Neutrophil (primary cell): Measurements from ENCODE around the gene FICD.

Experiments used
- H3K27ac ChIP-seq: fragments of 200-600 bp; sonication (generic); 2 replicates; pipeline ENCODE4 v1.5.1; 2016; ENCODE audit warnings: mild to moderate bottlenecking, moderate library complexity
- H3K27me3 ChIP-seq: fragments of 200-600 bp; sonication (generic); 2 replicates; pipeline ENCODE4 v1.6.0; 2016; ENCODE audit warnings: mild to moderate bottlenecking
- H3K36me3 ChIP-seq: fragments of 200-600 bp; sonication (generic); 2 replicates; pipeline ENCODE4 v1.5.1; 2017
- H3K4me1 ChIP-seq, 2 experiments: fragments of 200-600 bp in 1 of 2; sonication (generic) in 1 of 2; 1 replicate in 1 of 2; 2 replicates in 1 of 2; pipeline versions ENCODE4 v1.5.1 to v1.6.1; 2013 to 2016; ENCODE audit warnings: low read depth in 1 of 2, low read length in 1 of 2, mild to moderate bottlenecking in 1 of 2, moderate library complexity in 1 of 2; ENCODE audit not compliant: control insufficient read depth in 1 of 2, insufficient read depth in 1 of 2
- H3K4me3 ChIP-seq, 2 experiments: fragments of 200-600 bp in 1 of 2; sonication (generic) in 1 of 2; 1 replicate in 1 of 2; 2 replicates in 1 of 2; pipeline ENCODE4 v1.5.1; 2013 to 2016; ENCODE audit warnings: low read depth in 1 of 2, low read length in 1 of 2, mild to moderate bottlenecking in 1 of 2, moderate library complexity in 1 of 2
- H3K9me3 ChIP-seq: fragments of 200-600 bp; sonication (generic); 2 replicates; pipeline ENCODE4 v1.5.1; 2016
- TF ChIP-seq, protein P1 (sequence below): fragments of 200-600 bp; sonication (generic); IDR thresholded peaks from 2 replicates; pipeline ENCODE4 v1.5.1; 2016; ENCODE audit warnings: antibody characterized with exemption

FICD gene

GRCh38 chr12:108559007-108559655 lies 44.1 kb downstream of the FICD start:
- H3K27me3 ChIP-seq, result no peaks in the 10 kb centered on the region
- no peaks in the 10 kb centered on the region for H3K9me3 ChIP-seq
- TF ChIP-seq, protein P1, sequence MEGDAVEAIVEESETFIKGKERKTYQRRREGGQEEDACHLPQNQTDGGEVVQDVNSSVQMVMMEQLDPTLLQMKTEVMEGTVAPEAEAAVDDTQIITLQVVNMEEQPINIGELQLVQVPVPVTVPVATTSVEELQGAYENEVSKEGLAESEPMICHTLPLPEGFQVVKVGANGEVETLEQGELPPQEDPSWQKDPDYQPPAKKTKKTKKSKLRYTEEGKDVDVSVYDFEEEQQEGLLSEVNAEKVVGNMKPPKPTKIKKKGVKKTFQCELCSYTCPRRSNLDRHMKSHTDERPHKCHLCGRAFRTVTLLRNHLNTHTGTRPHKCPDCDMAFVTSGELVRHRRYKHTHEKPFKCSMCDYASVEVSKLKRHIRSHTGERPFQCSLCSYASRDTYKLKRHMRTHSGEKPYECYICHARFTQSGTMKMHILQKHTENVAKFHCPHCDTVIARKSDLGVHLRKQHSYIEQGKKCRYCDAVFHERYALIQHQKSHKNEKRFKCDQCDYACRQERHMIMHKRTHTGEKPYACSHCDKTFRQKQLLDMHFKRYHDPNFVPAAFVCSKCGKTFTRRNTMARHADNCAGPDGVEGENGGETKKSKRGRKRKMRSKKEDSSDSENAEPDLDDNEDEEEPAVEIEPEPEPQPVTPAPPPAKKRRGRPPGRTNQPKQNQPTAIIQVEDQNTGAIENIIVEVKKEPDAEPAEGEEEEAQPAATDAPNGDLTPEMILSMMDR, result no peak
- H3K4me3 ChIP-seq, result no peak overlapping the region
- no peak overlapping the region for H3K27ac ChIP-seq
- peaks cover 1% of the 10 kb centered on the region for H3K36me3 ChIP-seq
- H3K4me1 ChIP-seq, result peaks cover 35 to 36% of the 10 kb centered on the region in 2 experiments

DNA sequence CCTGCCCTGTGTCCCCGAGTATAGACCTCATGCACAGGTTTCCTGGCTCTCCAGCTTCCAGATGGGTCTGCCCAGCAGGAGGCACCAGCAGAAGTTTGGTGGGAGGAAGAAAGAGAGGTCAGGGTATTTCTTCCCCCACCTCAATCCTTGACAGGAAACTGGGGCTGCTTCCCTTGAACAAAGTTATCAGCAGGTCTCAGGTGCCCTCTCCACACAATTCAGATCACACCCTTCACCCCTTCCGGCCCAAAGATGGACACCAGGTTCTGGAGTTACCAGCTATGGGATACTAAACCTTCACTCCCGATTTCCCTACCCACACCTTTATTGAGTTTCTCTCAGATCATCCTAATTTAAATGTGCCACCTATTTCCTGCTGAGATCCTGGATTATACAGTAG lies 44.7 kb downstream of the FICD start:
- H3K4me1 ChIP-seq, result peaks cover 35 to 36% of the 10 kb centered on the region in 2 experiments
- H3K36me3 ChIP-seq, result peaks cover 7% of the 10 kb centered on the region
- no peak overlapping the region for H3K27ac ChIP-seq
- H3K9me3 ChIP-seq, result no peaks in the 10 kb centered on the region
- H3K4me3 ChIP-seq, result peak overlapping the region in 1 of 2 experiments; percentile 71
- TF ChIP-seq, protein P1, result no peak
- H3K27me3 ChIP-seq, result no peaks in the 10 kb centered on the region

- peaks cover 35 to 36% of the 10 kb centered on the region in 2 experiments for H3K4me1 ChIP-seq
- peaks cover 13% of the 10 kb centered on the region for H3K36me3 ChIP-seq
- TF ChIP-seq, protein P1, result no peak
These were observed 45.2 kb downstream of the FICD start for GRCh38 chr12:108560321-108560721.

GRCh38 chr12:108560752-108561719 lies 46.0 kb downstream of the FICD start, which contains the start of gene SART3:
Gene SART3 (minus strand): TSS chr12:108561173. CDS start chr12:108561154, 19 bp downstream.
- no peaks in the 10 kb centered on the region for H3K9me3 ChIP-seq
- no peaks in the 10 kb centered on the region for H3K27me3 ChIP-seq
- H3K27ac ChIP-seq, result peak within 1 kb of the TSS; percentile 92
- H3K36me3 ChIP-seq, result peaks cover 18% of the 10 kb centered on the region
- H3K4me1 ChIP-seq, result peaks cover 35 to 36% of the 10 kb centered on the region in 2 experiments
- TF ChIP-seq, protein P1, result peak; percentile 17
- H3K4me3 ChIP-seq, result peak within 1 kb of the TSS; percentile 71 to 88

More at GRCh38 chr12:108560321-108560721, 45.2 kb downstream of the FICD start:
- no peaks in the 10 kb centered on the region for H3K27me3 ChIP-seq
- H3K27ac ChIP-seq, result peak overlapping the region; percentile 92
- peak overlapping the region; percentile 71 to 88 for H3K4me3 ChIP-seq
- no peaks in the 10 kb centered on the region for H3K9me3 ChIP-seq

DNA sequence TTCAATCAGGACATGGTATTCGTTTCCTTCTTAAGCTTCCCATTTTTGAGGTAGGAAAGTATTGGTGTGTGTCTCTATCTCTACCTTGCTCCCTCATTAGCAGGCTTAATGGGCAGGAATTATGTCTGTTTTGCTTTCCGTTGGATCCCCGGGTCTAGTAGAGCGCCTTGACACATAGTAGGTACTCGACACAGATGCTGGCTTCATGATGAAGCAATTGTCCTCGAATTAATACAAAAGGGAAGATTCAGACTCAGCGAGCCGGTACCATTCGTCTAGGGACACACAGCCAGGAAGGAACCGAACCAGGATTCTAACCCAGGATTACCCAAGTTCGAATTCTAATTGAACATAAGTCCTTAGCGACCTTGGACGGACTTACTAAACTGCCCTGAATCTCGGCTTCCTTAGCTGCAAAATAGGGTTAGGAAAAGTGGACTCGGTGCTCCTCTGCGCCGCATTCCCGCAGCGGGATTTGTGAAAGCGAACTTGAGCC lies 46.8 kb downstream of the FICD start:
- H3K27me3 ChIP-seq, result no peaks in the 10 kb centered on the region
- peaks cover 27% of the 10 kb centered on the region for H3K36me3 ChIP-seq
- no peaks in the 10 kb centered on the region for H3K9me3 ChIP-seq
- H3K27ac ChIP-seq, result peak overlapping the region; percentile 92
- peak overlapping the region; percentile 71 to 88 for H3K4me3 ChIP-seq
- H3K4me1 ChIP-seq, result peaks cover 35 to 36% of the 10 kb centered on the region in 2 experiments
- TF ChIP-seq, protein P1, result no peak
